Measurements from ENCODE around the gene PPP1R27.

DNA sequence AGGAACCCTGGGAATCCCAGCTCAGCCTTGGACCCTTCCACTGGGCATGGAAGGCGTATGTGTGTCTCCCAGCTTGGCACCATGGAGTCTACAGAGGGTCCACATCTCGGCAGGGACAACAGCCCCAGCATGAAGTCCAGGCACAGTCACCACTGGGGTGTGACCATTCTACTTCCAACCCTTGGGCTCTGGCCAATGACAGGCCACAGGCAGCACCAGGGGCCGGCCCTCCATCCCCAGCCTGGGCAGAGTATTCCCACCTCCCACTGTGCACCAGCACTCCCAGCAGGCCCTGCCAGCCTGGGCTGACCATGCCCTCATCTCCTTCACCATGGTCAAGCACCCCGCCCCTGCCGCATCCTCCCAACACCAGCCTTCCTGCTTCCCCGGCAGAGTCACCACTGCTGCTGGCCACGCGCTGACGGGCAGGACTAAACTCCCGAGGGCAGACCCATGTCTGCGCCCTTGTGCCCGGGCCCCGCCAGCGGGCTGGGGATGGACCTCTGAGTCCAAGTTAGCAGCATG is 9.5 kb upstream of the PPP1R27 start:
- TF ChIP-seq CTCF (optimal IDR thresholded peaks at IDR 0.05 in 1 of 3, IDR thresholded peaks at IDR 0.05 in 1 of 3, conservative IDR thresholded peaks at IDR 0.05 in 1 of 3; ENCODE audit: extremely low read depth in 1 of 3, insufficient read depth in 2 of 3, low read length in 3 of 3) (no peak), EZH2 (IDR thresholded peaks at IDR 0.05; ENCODE audit: low read length) (no peak)

All from keratinocyte (primary cell).